HEK293T (cell line): ENCODE results near the gene CFAP300.

ENCODE experiments used
- ELF4 ChIP-seq: fragments of 450-650 bp; IDR thresholded peaks from 2 replicates; pipeline ENCODE4 v1.6.1; 2017; ENCODE audit warnings: antibody characterized with exemption
- SP1 ChIP-seq: fragments of 450-650 bp; IDR thresholded peaks from 2 replicates; pipeline ENCODE4 v1.6.1; 2017
- ZNF384 ChIP-seq: fragments of 450-650 bp; IDR thresholded peaks from 2 replicates; pipeline ENCODE4 v1.6.1; 2016

GRCh38 chr11:102064316-102064715 lies 17.1 kb downstream of the CFAP300 start:
- TF ChIP-seq ELF4: no peak
- no peak for TF ChIP-seq SP1
- TF ChIP-seq ZNF384: no peak
